ENCODE results near the gene MRLN. TPM values are rescaled to one million over a fixed set of nuclear protein-coding genes. Genes with fewer than 3 reads are reported as not detected.

The MRLN gene
- total and polyA plus RNA-seq, 2 experiments from 2014 or later: not detected

DNA sequence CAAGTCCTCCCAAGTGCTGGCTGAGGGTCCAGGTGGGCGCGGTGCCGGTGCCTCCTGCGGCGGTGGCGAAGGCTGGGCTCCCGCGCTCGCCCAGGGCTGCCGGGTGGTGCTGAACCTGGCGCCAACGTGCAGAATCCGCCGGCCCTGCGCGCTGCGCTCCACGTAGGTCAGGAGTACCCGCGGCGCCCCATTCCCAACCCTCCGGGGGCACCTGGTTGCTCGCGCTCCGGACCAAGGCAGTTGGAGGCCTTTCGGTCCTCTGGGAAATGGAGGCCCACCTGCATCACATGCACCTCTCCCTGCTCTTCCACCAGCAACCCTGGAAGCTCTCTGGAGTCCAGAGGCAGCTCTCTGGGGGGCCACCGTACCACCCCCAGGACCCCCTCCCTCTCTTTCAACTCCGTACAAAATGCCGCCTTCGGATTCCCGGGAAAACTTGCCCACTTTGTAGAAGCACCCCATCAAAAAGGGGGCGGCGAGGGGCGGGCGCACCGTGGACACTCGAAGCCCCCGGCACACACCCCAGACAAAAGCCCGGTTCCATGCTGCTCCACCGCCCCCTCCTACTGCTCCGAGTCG is 44.4 kb downstream of the MRLN start:
- Histone ChIP-seq H3K79me2 (no peaks in the 10 kb centered on the region), H3K36me3 (replicated peaks; ENCODE audit: insufficient read depth, low read depth) (no peaks in the 10 kb centered on the region), H3K27ac (peak overlapping the region; percentile 78), H2AFZ (peak overlapping the region; percentile 93), H3K4me2 (peak overlapping the region; percentile 95), H3K9me2 (replicated peaks; ENCODE audit: insufficient read depth) (no peaks in the 10 kb centered on the region), H3K9me3 (ENCODE audit: low read depth) (no peaks in the 10 kb centered on the region), H4K20me1 (ENCODE audit: insufficient read depth, poor library complexity, severe bottlenecking) (no peaks in the 10 kb centered on the region), H3K27me3 (peaks cover 41% of the 10 kb centered on the region), H3K4me3 (peak overlapping the region; percentile 77), H3K4me1 (ENCODE audit: insufficient read depth) (peaks cover 3% of the 10 kb centered on the region)
- WGBS (ENCODE audit: low lambda C conversion rate, missing lambda C conversion rate): 2% methylated on average over 39 of the region's 42 CpGs
- no peak for TF ChIP-seq EZH2phosphoT487 (IDR thresholded peaks at IDR 0.05; ENCODE audit: low read depth, severe bottlenecking, unreplicated experiment)
- TF ChIP-seq, protein P1, sequence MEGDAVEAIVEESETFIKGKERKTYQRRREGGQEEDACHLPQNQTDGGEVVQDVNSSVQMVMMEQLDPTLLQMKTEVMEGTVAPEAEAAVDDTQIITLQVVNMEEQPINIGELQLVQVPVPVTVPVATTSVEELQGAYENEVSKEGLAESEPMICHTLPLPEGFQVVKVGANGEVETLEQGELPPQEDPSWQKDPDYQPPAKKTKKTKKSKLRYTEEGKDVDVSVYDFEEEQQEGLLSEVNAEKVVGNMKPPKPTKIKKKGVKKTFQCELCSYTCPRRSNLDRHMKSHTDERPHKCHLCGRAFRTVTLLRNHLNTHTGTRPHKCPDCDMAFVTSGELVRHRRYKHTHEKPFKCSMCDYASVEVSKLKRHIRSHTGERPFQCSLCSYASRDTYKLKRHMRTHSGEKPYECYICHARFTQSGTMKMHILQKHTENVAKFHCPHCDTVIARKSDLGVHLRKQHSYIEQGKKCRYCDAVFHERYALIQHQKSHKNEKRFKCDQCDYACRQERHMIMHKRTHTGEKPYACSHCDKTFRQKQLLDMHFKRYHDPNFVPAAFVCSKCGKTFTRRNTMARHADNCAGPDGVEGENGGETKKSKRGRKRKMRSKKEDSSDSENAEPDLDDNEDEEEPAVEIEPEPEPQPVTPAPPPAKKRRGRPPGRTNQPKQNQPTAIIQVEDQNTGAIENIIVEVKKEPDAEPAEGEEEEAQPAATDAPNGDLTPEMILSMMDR (IDR thresholded peaks at IDR 0.05; ENCODE audit: poor library complexity): no peak
- no peak for TF ChIP-seq EZH2 (IDR thresholded peaks at IDR 0.05; ENCODE audit: borderline replicate concordance)
- peak; percentile 43 for DNase-seq (ENCODE audit: low spot score)

DNA sequence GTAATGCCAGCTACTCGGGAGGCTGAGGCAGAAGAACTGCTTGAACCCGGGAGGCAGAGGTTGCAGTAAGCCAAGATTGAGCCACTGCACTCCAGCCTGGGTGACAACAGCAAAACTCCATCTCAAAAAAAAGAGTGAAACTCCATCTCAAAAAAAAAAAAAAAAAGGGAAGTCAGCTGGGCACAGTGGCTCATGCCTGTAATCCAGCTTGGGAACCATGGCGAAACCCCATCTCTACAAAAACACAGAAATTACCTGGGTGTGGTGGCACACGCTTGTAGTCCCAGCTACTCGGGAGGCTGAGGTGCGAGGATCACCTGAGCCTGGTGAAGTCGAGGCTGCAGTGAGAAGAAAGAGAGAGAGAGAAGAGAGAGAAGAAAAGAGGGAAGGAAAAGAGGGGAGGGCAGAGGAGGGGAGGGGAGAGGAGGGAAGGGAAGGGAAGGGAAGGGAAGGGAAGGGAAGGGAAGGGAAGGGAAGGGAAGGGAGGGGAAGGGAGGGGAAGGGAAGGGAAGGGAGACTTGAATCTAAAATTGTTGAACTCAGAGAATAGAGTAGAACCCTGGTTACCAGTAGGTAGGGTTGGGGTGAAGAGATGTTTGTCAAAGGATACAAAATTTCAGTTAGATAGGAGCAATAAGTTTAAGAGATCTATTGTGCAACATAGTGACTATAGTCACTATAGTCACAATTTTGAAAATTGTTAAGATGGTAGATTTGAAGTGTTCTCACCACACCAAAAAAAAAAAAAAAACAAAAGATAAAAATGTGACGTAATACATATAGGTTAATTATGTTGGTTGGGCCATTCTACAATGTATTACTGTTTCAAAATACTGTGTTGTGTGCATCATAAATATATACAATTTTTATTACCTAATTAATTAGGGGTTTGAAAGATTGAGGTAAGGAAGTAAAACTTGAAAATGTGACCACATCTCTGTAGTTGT is 46.1 kb downstream of the MRLN start:
- H2AFZ ChIP-seq: no peak overlapping the region
- TF ChIP-seq, protein P1 (IDR thresholded peaks at IDR 0.05; ENCODE audit: poor library complexity): no peak
- TF ChIP-seq EZH2phosphoT487 (IDR thresholded peaks at IDR 0.05; ENCODE audit: low read depth, severe bottlenecking, unreplicated experiment) (no peak), EZH2 (IDR thresholded peaks at IDR 0.05; ENCODE audit: borderline replicate concordance) (no peak)
- no peak overlapping the region for H3K4me3 ChIP-seq
- no peaks in the 10 kb centered on the region for H3K9me2 ChIP-seq (replicated peaks; ENCODE audit: insufficient read depth)
- H3K27me3 ChIP-seq: peaks cover 29% of the 10 kb centered on the region
- no peaks in the 10 kb centered on the region for H4K20me1 ChIP-seq (ENCODE audit: insufficient read depth, poor library complexity, severe bottlenecking)
- H3K4me1 ChIP-seq (ENCODE audit: insufficient read depth): peaks cover 3% of the 10 kb centered on the region
- no peak overlapping the region for H3K4me2 ChIP-seq
- no peak for DNase-seq (ENCODE audit: low spot score)
- WGBS (ENCODE audit: low lambda C conversion rate, missing lambda C conversion rate): 95% methylated on average over 8 of the region's 8 CpGs
- H3K36me3 ChIP-seq (replicated peaks; ENCODE audit: insufficient read depth, low read depth): no peaks in the 10 kb centered on the region
- H3K9me3 ChIP-seq (ENCODE audit: low read depth): no peaks in the 10 kb centered on the region
- H3K79me2 ChIP-seq: no peaks in the 10 kb centered on the region
- H3K27ac ChIP-seq: no peak overlapping the region

DNA sequence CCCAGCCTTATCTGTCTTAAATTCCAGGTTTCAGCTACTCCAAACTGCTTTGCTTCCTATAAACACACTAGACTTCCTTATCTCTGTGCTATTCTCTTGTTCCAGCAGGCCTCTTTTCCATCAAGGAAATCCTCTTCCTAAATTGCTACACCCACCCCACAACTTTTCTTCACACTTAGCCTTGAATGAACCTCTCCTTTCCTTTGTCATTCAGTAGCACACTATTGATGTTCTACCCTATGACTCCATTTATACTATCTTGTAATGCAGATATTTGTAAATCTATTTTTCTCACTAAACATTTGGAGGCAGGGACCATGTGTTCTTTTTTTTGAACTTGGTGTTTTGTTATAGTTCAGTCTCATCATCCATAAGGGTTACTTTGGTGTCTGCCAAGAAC is 47.3 kb downstream of the MRLN start:
- H3K4me1 ChIP-seq (ENCODE audit: insufficient read depth): peaks cover 3% of the 10 kb centered on the region
- TF ChIP-seq EZH2 (IDR thresholded peaks at IDR 0.05; ENCODE audit: borderline replicate concordance): no peak
- no peak for TF ChIP-seq EZH2phosphoT487 (IDR thresholded peaks at IDR 0.05; ENCODE audit: low read depth, severe bottlenecking, unreplicated experiment)
- TF ChIP-seq, protein P1 (IDR thresholded peaks at IDR 0.05; ENCODE audit: poor library complexity): no peak
- no peaks in the 10 kb centered on the region for H3K9me3 ChIP-seq (ENCODE audit: low read depth)
- no peak for DNase-seq (ENCODE audit: low spot score)
- H4K20me1 ChIP-seq (ENCODE audit: insufficient read depth, poor library complexity, severe bottlenecking): no peaks in the 10 kb centered on the region
- H3K4me3 ChIP-seq: no peak overlapping the region
- H3K79me2 ChIP-seq: no peaks in the 10 kb centered on the region
- H3K9me2 ChIP-seq (replicated peaks; ENCODE audit: insufficient read depth): no peaks in the 10 kb centered on the region
- H3K4me2 ChIP-seq: no peak overlapping the region
- H3K27me3 ChIP-seq: peaks cover 27% of the 10 kb centered on the region
- H3K36me3 ChIP-seq (replicated peaks; ENCODE audit: insufficient read depth, low read depth): no peaks in the 10 kb centered on the region
- H2AFZ ChIP-seq: no peak overlapping the region
- no peak overlapping the region for H3K27ac ChIP-seq

Measured in hepatocyte (in vitro differentiated cells).